DOHH2 (cell line): Measurements from ENCODE around the gene ASPSCR1.

Experiments used
- EZH2phosphoT487 ChIP-seq: fragments of 200-600 bp; sonication (generic); IDR thresholded peaks from 2 replicates; pipeline ENCODE4 v1.6.1; 2017; ENCODE audit warnings: borderline replicate concordance, mild to moderate bottlenecking, antibody characterized with exemption, low read length, moderate library complexity, mixed read lengths
- TF ChIP-seq, protein P1 (sequence below): fragments of 200-600 bp; sonication (generic); IDR thresholded peaks from one replicate; pipeline ENCODE4 v1.5.1; 2014; ENCODE audit warnings: antibody characterized with exemption, mild to moderate bottlenecking, low read depth, low read length; ENCODE audit not compliant: poor library complexity, severe bottlenecking

GRCh38 chr17:82050152-82050760, 72.8 kb downstream of the ASPSCR1 start:
- TF ChIP-seq, protein P1, sequence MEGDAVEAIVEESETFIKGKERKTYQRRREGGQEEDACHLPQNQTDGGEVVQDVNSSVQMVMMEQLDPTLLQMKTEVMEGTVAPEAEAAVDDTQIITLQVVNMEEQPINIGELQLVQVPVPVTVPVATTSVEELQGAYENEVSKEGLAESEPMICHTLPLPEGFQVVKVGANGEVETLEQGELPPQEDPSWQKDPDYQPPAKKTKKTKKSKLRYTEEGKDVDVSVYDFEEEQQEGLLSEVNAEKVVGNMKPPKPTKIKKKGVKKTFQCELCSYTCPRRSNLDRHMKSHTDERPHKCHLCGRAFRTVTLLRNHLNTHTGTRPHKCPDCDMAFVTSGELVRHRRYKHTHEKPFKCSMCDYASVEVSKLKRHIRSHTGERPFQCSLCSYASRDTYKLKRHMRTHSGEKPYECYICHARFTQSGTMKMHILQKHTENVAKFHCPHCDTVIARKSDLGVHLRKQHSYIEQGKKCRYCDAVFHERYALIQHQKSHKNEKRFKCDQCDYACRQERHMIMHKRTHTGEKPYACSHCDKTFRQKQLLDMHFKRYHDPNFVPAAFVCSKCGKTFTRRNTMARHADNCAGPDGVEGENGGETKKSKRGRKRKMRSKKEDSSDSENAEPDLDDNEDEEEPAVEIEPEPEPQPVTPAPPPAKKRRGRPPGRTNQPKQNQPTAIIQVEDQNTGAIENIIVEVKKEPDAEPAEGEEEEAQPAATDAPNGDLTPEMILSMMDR: no peak
- no peak for TF ChIP-seq EZH2phosphoT487
